Astrocyte (in vitro differentiated cells and primary cell): ENCODE data around the gene OSTF1. TPM values are rescaled to one million over a fixed set of nuclear protein-coding genes. Genes with fewer than 3 reads are reported as not detected.

ENCODE experiments used
- DNase-seq: peaks from one replicate; pipeline ENCODE4 v3.0.0-alpha.2; 2010; ENCODE audit warnings: low read depth
- FAIRE-seq: peaks from 2 replicates; lab custom pipeline; 2011; peaks lifted over from hg19 to GRCh38; lab: Jason Lieb, UNC
- H2AFZ ChIP-seq: 2 replicates; pipeline ENCODE4 v1.6.0; 2012; ENCODE audit warnings: low read depth, low read length, inconsistent platforms
- H3K27ac ChIP-seq: 2 replicates; pipeline ENCODE4 v1.5.1; 2011; ENCODE audit warnings: low read depth, low read length, inconsistent platforms
- H3K27me3 ChIP-seq: 2 replicates; pipeline ENCODE4 v1.6.0; 2011; ENCODE audit warnings: low read length, inconsistent platforms; ENCODE audit not compliant: insufficient read depth
- H3K36me3 ChIP-seq: 2 replicates; pipeline ENCODE4 v1.5.1; 2011; ENCODE audit warnings: low read length, inconsistent platforms; ENCODE audit not compliant: insufficient read depth
- H3K4me1 ChIP-seq: 2 replicates; pipeline ENCODE4 v1.5.1; 2011; ENCODE audit warnings: low read length, inconsistent platforms; ENCODE audit not compliant: insufficient read depth
- H3K4me2 ChIP-seq: 2 replicates; pipeline ENCODE4 v1.6.0; 2012; ENCODE audit warnings: low read length, inconsistent platforms
- H3K4me3 ChIP-seq: 2 replicates; pipeline ENCODE4 v1.5.1; 2011; ENCODE audit warnings: low read depth, mild to moderate bottlenecking, low read length, inconsistent platforms; ENCODE audit not compliant: insufficient read depth
- H3K79me2 ChIP-seq: 2 replicates; pipeline ENCODE4 v1.6.0; 2012; ENCODE audit warnings: mild to moderate bottlenecking, low read length, inconsistent platforms; ENCODE audit not compliant: insufficient read depth
- H3K9ac ChIP-seq: 2 replicates; pipeline ENCODE4 v1.6.0; 2012; ENCODE audit warnings: mild to moderate bottlenecking, low read length, inconsistent platforms
- H3K9me3 ChIP-seq: 2 replicates; pipeline ENCODE4 v1.5.1; 2012; ENCODE audit warnings: low read depth, mild to moderate bottlenecking, low read length, inconsistent platforms; ENCODE audit not compliant: insufficient read depth
- H4K20me1 ChIP-seq: 2 replicates; pipeline ENCODE4 v1.6.0; 2012; ENCODE audit warnings: low read length, inconsistent platforms; ENCODE audit not compliant: insufficient read depth
- H3K27ac Mint-ChIP-seq: one replicate; pipeline ENCODE4 v1.8.0; 2021; ENCODE audit warnings: mild to moderate bottlenecking, mixed read lengths; ENCODE audit not compliant: unreplicated experiment
- H3K27me3 Mint-ChIP-seq: one replicate; pipeline ENCODE4 v1.8.0; 2021; ENCODE audit warnings: low read depth, mixed read lengths; ENCODE audit not compliant: unreplicated experiment
- H3K36me3 Mint-ChIP-seq: one replicate; pipeline ENCODE4 v1.8.0; 2021; ENCODE audit warnings: low read depth, mixed read lengths; ENCODE audit not compliant: unreplicated experiment
- H3K4me1 Mint-ChIP-seq: one replicate; pipeline ENCODE4 v1.8.0; 2021; ENCODE audit warnings: low read depth, mixed read lengths; ENCODE audit not compliant: unreplicated experiment
- H3K4me3 Mint-ChIP-seq: one replicate; pipeline ENCODE4 v1.8.0; 2021; ENCODE audit warnings: mild to moderate bottlenecking, moderate library complexity, mixed read lengths; ENCODE audit not compliant: unreplicated experiment
- H3K9me3 Mint-ChIP-seq: one replicate; pipeline ENCODE4 v1.8.0; 2021; ENCODE audit warnings: mild to moderate bottlenecking, mixed read lengths; ENCODE audit not compliant: unreplicated experiment
- EZH2 ChIP-seq: IDR thresholded peaks from 2 replicates; pipeline ENCODE4 v1.6.1; 2012; ENCODE audit warnings: mild to moderate bottlenecking, low read length, inconsistent platforms; ENCODE audit not compliant: insufficient read depth
- total RNA-seq: library from RNA; stranded (reverse); gene quantifications from 2 replicates; pipeline ENCODE4 v1.2.1, GENCODE V29; 2021
- TF ChIP-seq, protein P1 (sequence below): IDR thresholded peaks from 2 replicates; pipeline ENCODE4 v1.5.1; 2011; ENCODE audit warnings: low read depth, mild to moderate bottlenecking, inconsistent platforms, low read length, moderate library complexity; ENCODE audit not compliant: insufficient read depth

OSTF1 gene
- total RNA-seq, 1 donor from 2014 or later: 43.0 TPM

DNA sequence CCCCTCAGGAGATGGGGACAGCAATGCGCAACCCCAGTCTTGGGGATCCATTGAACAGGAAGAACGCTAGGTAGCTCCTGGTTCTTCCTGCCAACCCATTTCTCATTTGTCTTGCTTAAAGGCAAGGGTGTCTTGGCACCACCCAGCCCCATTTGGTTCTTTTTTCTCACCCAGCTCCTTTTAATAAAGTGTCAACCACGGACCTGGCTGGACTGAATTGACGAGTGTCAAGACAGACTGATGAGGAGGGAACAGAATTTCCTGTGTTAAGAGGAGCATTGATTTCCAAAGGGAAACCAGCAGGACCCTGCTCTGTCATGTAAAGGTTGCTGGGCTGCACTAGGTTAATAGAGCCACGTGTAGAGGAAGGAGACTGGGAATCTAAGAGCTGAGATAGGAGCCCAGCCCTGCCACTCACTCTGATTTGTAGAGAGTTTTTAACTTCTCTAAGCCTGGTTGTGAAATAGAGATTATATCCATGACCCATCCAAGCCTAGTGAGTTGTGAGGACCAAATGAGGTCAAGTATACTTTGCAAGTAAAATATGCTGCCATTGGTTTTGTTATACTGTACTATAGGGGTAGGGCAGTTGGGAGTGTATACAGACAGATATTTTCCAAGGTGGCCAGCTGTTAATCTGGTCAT lies 33.7 kb downstream of the OSTF1 start:
- no peaks in the 10 kb centered on the region for H3K27me3 ChIP-seq
- H3K36me3 Mint-ChIP-seq: peaks cover 12% of the 10 kb centered on the region
- peaks cover 10% of the 10 kb centered on the region for H3K79me2 ChIP-seq
- no peak overlapping the region for H2AFZ ChIP-seq
- no peaks in the 10 kb centered on the region for H3K27me3 Mint-ChIP-seq
- H3K4me1 ChIP-seq: no peaks in the 10 kb centered on the region
- H4K20me1 ChIP-seq: peaks cover 14% of the 10 kb centered on the region
- H3K4me3 ChIP-seq: no peak overlapping the region
- H3K9me3 Mint-ChIP-seq: peaks cover 2% of the 10 kb centered on the region
- no peaks in the 10 kb centered on the region for H3K9me3 ChIP-seq
- FAIRE-seq (no peak), DNase-seq (no peak)
- H3K4me1 Mint-ChIP-seq: no peaks in the 10 kb centered on the region
- H3K36me3 ChIP-seq: no peaks in the 10 kb centered on the region
- H3K27ac Mint-ChIP-seq: no peak overlapping the region
- no peak for TF ChIP-seq EZH2
- TF ChIP-seq, protein P1, sequence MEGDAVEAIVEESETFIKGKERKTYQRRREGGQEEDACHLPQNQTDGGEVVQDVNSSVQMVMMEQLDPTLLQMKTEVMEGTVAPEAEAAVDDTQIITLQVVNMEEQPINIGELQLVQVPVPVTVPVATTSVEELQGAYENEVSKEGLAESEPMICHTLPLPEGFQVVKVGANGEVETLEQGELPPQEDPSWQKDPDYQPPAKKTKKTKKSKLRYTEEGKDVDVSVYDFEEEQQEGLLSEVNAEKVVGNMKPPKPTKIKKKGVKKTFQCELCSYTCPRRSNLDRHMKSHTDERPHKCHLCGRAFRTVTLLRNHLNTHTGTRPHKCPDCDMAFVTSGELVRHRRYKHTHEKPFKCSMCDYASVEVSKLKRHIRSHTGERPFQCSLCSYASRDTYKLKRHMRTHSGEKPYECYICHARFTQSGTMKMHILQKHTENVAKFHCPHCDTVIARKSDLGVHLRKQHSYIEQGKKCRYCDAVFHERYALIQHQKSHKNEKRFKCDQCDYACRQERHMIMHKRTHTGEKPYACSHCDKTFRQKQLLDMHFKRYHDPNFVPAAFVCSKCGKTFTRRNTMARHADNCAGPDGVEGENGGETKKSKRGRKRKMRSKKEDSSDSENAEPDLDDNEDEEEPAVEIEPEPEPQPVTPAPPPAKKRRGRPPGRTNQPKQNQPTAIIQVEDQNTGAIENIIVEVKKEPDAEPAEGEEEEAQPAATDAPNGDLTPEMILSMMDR: no peak
- H3K27ac ChIP-seq: no peak overlapping the region
- H3K9ac ChIP-seq: no peak overlapping the region
- H3K4me3 Mint-ChIP-seq: no peak overlapping the region
- H3K4me2 ChIP-seq: no peak overlapping the region

DNA sequence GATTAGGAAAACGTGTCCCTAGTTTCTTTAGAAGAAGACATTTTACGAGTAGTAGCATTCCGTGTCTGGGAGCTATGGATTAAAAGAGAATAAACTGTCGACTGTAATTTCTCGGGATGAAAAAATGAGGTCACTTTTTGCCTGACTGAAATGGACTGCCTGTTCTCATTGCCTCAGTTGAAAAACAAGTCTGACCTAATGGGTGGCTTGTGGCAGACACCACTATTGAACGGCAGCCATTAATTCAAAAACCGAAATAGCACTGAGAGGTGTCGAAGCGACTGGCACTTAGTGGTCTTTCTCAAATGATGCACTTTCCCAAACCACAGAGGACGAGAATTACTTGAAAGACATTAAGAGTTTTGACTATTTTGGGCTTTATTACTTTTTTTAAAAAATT lies 35.4 kb downstream of the OSTF1 start:
- Histone ChIP-seq H3K36me3 (no peaks in the 10 kb centered on the region), H3K27me3 (no peaks in the 10 kb centered on the region), H3K4me2 (no peak overlapping the region), H4K20me1 (peaks cover 4% of the 10 kb centered on the region), H3K27ac (no peak overlapping the region), H3K9me3 (no peaks in the 10 kb centered on the region), H3K4me3 (no peak overlapping the region), H2AFZ (no peak overlapping the region), H3K9ac (no peak overlapping the region), H3K79me2 (peaks cover 3% of the 10 kb centered on the region), H3K4me1 (no peaks in the 10 kb centered on the region)
- Mint-ChIP-seq H3K4me3 (no peak overlapping the region), H3K9me3 (no peaks in the 10 kb centered on the region), H3K27me3 (no peaks in the 10 kb centered on the region), H3K36me3 (peaks cover 11% of the 10 kb centered on the region), H3K27ac (no peak overlapping the region), H3K4me1 (no peaks in the 10 kb centered on the region)
- FAIRE-seq (no peak), DNase-seq (no peak)
- TF ChIP-seq, protein P1: no peak
- no peak for TF ChIP-seq EZH2

DNA sequence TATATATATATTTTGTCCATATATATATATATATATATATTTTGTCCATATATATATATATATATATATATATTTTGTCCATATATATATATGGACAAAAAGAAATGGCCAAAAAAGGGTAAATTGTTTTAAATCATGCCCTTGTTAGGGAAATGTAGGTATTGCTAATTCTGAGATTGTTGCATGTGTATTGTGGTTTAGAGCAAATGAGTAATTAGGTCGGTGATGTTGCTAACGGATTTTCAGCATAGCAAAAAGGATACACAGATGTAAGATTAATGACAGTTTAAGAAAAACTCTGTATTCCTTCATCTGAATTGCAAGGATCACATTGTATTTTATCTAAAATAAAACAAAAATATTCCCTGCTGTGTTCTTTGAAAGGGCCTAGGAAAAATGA lies 40.2 kb downstream of the OSTF1 start:
- Histone ChIP-seq H3K27me3 (no peaks in the 10 kb centered on the region), H2AFZ (no peak overlapping the region), H3K79me2 (peaks cover 2% of the 10 kb centered on the region), H3K4me2 (no peak overlapping the region), H3K36me3 (peaks cover 7% of the 10 kb centered on the region), H3K9me3 (no peaks in the 10 kb centered on the region), H3K4me3 (no peak overlapping the region), H3K4me1 (no peaks in the 10 kb centered on the region), H4K20me1 (no peaks in the 10 kb centered on the region), H3K9ac (no peak overlapping the region), H3K27ac (no peak overlapping the region)
- TF ChIP-seq, protein P1: no peak
- TF ChIP-seq EZH2: no peak
- Mint-ChIP-seq H3K9me3 (no peaks in the 10 kb centered on the region), H3K4me3 (no peak overlapping the region), H3K27ac (no peak overlapping the region), H3K4me1 (peaks cover 6% of the 10 kb centered on the region), H3K36me3 (peaks cover 10% of the 10 kb centered on the region), H3K27me3 (no peaks in the 10 kb centered on the region)
- no peak for DNase-seq
- FAIRE-seq: no peak
